Sigmoid colon (tissue), 4 donors: Measurements from ENCODE around the gene NTN5.

Source experiments
- CTCF ChIP-seq, 4 experiments: fragments of 450-650 bp in 3 of 4; fragments of 200-600 bp in 1 of 4; IDR thresholded peaks; one replicate each; pipeline ENCODE4 v1.5.1; 2016 to 2019; ENCODE audit warnings: antibody characterized with exemption in 4 of 4, mild to moderate bottlenecking in 3 of 4, moderate library complexity in 2 of 4
- EP300 ChIP-seq, 4 donors: sonication (generic); formaldehyde crosslinking; IDR thresholded peaks; one replicate each; pipeline ENCODE4 v1.6.1; 2017; ENCODE audit warnings: antibody characterized with exemption in 4 of 4
- POLR2A ChIP-seq, 2 donors: fragments of 450-650 bp; IDR thresholded peaks; one replicate each; pipeline ENCODE4 v1.6.1; 2016; ENCODE audit warnings: antibody characterized with exemption in 2 of 2, mild to moderate bottlenecking in 2 of 2, moderate library complexity in 2 of 2
- POLR2AphosphoS5 ChIP-seq, 4 donors: sonication (generic); formaldehyde crosslinking; IDR thresholded peaks; one replicate each; pipeline ENCODE4 v1.6.1; 2017; ENCODE audit warnings: antibody characterized with exemption in 4 of 4

GRCh38 chr19:48674921-48675824 lies 2.4 kb upstream of the NTN5 start:
- TF ChIP-seq CTCF (IDR thresholded peaks at IDR 0.05) (peak; percentile 81 to 91 (median 86)), POLR2A (IDR thresholded peaks at IDR 0.05) (no peak), EP300 (IDR thresholded peaks at IDR 0.05) (no peak), POLR2AphosphoS5 (IDR thresholded peaks at IDR 0.05) (peak in 1 of 4 donors; percentile 15)
